Choroid plexus epithelial cell (primary cell): ENCODE measurements around the gene CSTPP1.

Source experiments
- DNase-seq: peaks from one replicate; pipeline ENCODE4 v3.0.0-alpha.2; 2010; ENCODE audit warnings: low read depth
- H3K4me3 ChIP-seq: 2 replicates; pipeline ENCODE4 v1.5.1; 2011; ENCODE audit warnings: low read depth, mild to moderate bottlenecking, control low read depth, low read length, moderate library complexity
- CTCF ChIP-seq: conservative IDR thresholded peaks from 2 replicates; pipeline ENCODE4 v1.5.1; 2011; ENCODE audit warnings: low read depth, mild to moderate bottlenecking, control low read depth, inconsistent platforms, low read length, moderate library complexity

The CSTPP1 gene

GRCh38 chr11:47020793-47021526 is 84.4 kb downstream of the CSTPP1 start:
- H3K4me3 ChIP-seq: no peak overlapping the region
- TF ChIP-seq CTCF: no peak
- DNase-seq: peak; percentile 15

DNA sequence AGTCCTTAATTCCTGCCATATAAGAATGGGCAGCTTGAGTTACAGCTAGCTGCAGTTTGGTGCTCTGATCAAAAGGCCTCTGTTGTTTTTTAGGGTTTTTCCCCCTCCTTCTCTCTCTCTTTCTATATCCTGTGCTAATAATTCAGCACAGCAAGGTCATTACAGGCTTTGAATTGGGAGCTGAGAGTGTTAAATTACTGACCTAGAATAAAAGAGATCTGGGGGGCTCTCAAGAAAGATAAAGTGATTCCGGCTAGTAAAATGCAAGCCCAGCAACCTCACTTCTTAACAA is 84.9 kb downstream of the CSTPP1 start:
- DNase-seq: no peak
- no peak overlapping the region for H3K4me3 ChIP-seq
- no peak for TF ChIP-seq CTCF

DNA sequence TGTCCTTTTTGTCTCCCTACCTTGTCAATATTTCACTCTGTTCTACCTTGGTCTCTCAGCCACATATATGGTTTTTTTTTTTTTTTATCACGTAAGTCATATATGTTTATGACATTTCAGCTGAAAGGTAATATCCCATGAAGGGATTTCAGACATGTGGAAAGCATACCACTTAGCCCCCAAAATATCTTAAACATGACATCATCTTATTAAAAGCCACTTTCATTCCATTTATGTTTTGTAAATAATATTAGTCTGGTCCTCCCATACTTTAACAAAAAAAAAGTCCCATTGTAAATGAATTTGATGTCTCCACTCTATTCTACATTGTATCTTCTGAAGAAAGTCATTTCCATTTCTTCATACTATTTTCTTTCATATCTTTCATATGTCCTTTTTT is 85.4 kb downstream of the CSTPP1 start:
- DNase-seq: no peak
- H3K4me3 ChIP-seq: no peak overlapping the region
- TF ChIP-seq CTCF: no peak

- no peak for DNase-seq
These were observed 91.9 kb downstream of the CSTPP1 start for GRCh38 chr11:47028195-47029093.

GRCh38 chr11:47033439-47033838 is 96.9 kb downstream of the CSTPP1 start:
- no peak overlapping the region for H3K4me3 ChIP-seq
- TF ChIP-seq CTCF: no peak
- no peak for DNase-seq

More at GRCh38 chr11:47028195-47029093, 91.9 kb downstream of the CSTPP1 start:
- H3K4me3 ChIP-seq: no peak overlapping the region
- no peak for TF ChIP-seq CTCF

GRCh38 chr11:47034091-47034490 is 97.5 kb downstream of the CSTPP1 start:
- no peak for DNase-seq
- H3K4me3 ChIP-seq: no peak overlapping the region
- no peak for TF ChIP-seq CTCF
